Activated B cell treated with CpG ODN at 0.5 μM for 24 hours (primary cell): ENCODE data around the gene GH1. TPM values are rescaled to one million over a fixed set of nuclear protein-coding genes. Genes with fewer than 3 reads are reported as not detected.

Experiments
- ATAC-seq: fragments of 200-7000 bp; cut with Tn5 transposase; one replicate; pipeline ENCODE4 v1.10.0; 2021; ENCODE audit warnings: low read depth, mild to moderate bottlenecking, moderate library complexity
- CTCF ChIA-PET: fragments of 350-600 bp; sonication (Branson Sonifier 250); formaldehyde crosslinking; loops from one replicate; lab custom pipeline; 2021; ENCODE audit warnings: antibody characterized with exemption; lab: Charles Lee
- POLR2A ChIA-PET: fragments of 350-600 bp; sonication (Branson Sonifier 250); formaldehyde crosslinking; loops from one replicate; lab custom pipeline; 2021; ENCODE audit warnings: antibody characterized with exemption; lab: Charles Lee
- DNase-seq: peaks from one replicate; pipeline ENCODE4 v3.0.0; 2022
- H3K27ac Mint-ChIP-seq: one replicate; pipeline ENCODE4 v1.8.0; 2020; ENCODE audit warnings: mixed read lengths
- H3K27me3 Mint-ChIP-seq: one replicate; pipeline ENCODE4 v1.8.0; 2021; ENCODE audit warnings: mixed read lengths
- H3K36me3 Mint-ChIP-seq: one replicate; pipeline ENCODE4 v1.8.0; 2021; ENCODE audit warnings: low read depth, mixed read lengths
- H3K4me1 Mint-ChIP-seq: one replicate; pipeline ENCODE4 v1.8.0; 2021; ENCODE audit warnings: mixed read lengths
- H3K4me3 Mint-ChIP-seq: one replicate; pipeline ENCODE4 v1.8.0; 2020; ENCODE audit warnings: mild to moderate bottlenecking, mixed read lengths
- H3K9me3 Mint-ChIP-seq: one replicate; pipeline ENCODE4 v1.8.0; 2020; ENCODE audit warnings: mixed read lengths
- CTCF ChIP-seq: fragments of 200-600 bp; IDR thresholded peaks from one replicate; pipeline ENCODE4 v1.8.0; 2022; ENCODE audit warnings: antibody characterized with exemption, mild to moderate bottlenecking
- intact Hi-C: fragments of 100-400 bp; cut with micrococcal nuclease; formaldehyde crosslinking; loops from one replicate; pipeline ENCODE4 v1.15.1; 2024
- total RNA-seq: library from RNA; stranded (reverse); gene quantifications from 2 replicates; pipeline ENCODE4 v1.2.3, GENCODE V29; 2022

GH1 gene
- total RNA-seq, 1 donor from 2014 or later, result not detected

GRCh38 chr17:63931981-63932561, 13.4 kb upstream of the GH1 start, which contains the start of gene CD79B:
Gene CD79B, minus strand, starts transcription at chr17:63932331. Its CDS starts 70 bp downstream, at chr17:63932261.
- H3K4me1 Mint-ChIP-seq, result peaks cover 89% of the 10 kb centered on the region
- DNase-seq (peak; percentile 90), ATAC-seq (peak; percentile 79)
- ChIA-PET CTCF (interaction anchor here (0.9 to 8.9 kb wide), 11 partner anchors 11 to 202 kb away, joined by 3 to 146 read pairs (median 7); partner anchors contain the start of genes GH1 and ICAM2), POLR2A (interaction anchor here (0.6 to 19.1 kb wide), 17 partner anchors 10 to 483 kb away, joined by 3 to 837 read pairs (median 6); partner anchors contain the start of genes ERN1, GH1 and ICAM2)
- H3K27ac Mint-ChIP-seq, result peak within 1 kb of the TSS; percentile 96
- no peak for TF ChIP-seq CTCF
- no peaks in the 10 kb centered on the region for H3K9me3 Mint-ChIP-seq
- intact Hi-C loops, result loop anchor here (1.0 kb wide), 2 partner anchors 13 to 14 kb away; no protein-coding TSS in a partner anchor
- H3K27me3 Mint-ChIP-seq, result no peaks in the 10 kb centered on the region
- peaks cover 44% of the 10 kb centered on the region for H3K36me3 Mint-ChIP-seq
- H3K4me3 Mint-ChIP-seq, result peak within 1 kb of the TSS; percentile 98

GRCh38 chr17:63930951-63931575, 12.4 kb upstream of the GH1 start:
- H3K9me3 Mint-ChIP-seq, result no peaks in the 10 kb centered on the region
- DNase-seq (peak; percentile 67), ATAC-seq (peak; percentile 45)
- peak overlapping the region; percentile 96 for H3K27ac Mint-ChIP-seq
- peak overlapping the region; percentile 98 for H3K4me3 Mint-ChIP-seq
- ChIA-PET CTCF (interaction anchor here (0.6 to 8.9 kb wide), 7 partner anchors 12 to 94 kb away, joined by 3 to 146 read pairs (median 8); partner anchors contain the start of genes GH1 and ICAM2), POLR2A (interaction anchor here (0.7 to 19.1 kb wide), 8 partner anchors 11 to 1278 kb away, joined by 3 to 837 read pairs (median 28); partner anchors contain the start of genes GH1 and ICAM2)
- no peaks in the 10 kb centered on the region for H3K27me3 Mint-ChIP-seq
- H3K4me1 Mint-ChIP-seq, result peaks cover 89% of the 10 kb centered on the region
- intact Hi-C loops, result no loop called here
- H3K36me3 Mint-ChIP-seq, result peaks cover 46% of the 10 kb centered on the region
- TF ChIP-seq CTCF, result no peak

- Mint-ChIP-seq H3K36me3 (peaks cover 46% of the 10 kb centered on the region), H3K9me3 (no peaks in the 10 kb centered on the region), H3K4me3 (peak overlapping the region; percentile 98), H3K4me1 (peaks cover 89% of the 10 kb centered on the region), H3K27ac (peak overlapping the region; percentile 96), H3K27me3 (no peaks in the 10 kb centered on the region)
- ChIA-PET POLR2A (interaction anchor here (0.6 to 19.1 kb wide), 9 partner anchors 12 to 1458 kb away, joined by 3 to 837 read pairs (median 28); partner anchors contain the start of genes GH1 and ICAM2), CTCF (interaction anchor here (1.2 to 8.9 kb wide), 5 partner anchors 11 to 95 kb away, joined by 3 to 146 read pairs (median 8); partner anchors contain the start of genes GH1 and ICAM2)
- intact Hi-C loops, result no loop called here
- DNase-seq, result no peak
- no peak for ATAC-seq
- no peak for TF ChIP-seq CTCF
Measured at GRCh38 chr17:63929860-63930766, 11.5 kb upstream of the GH1 start.

- H3K9me3 Mint-ChIP-seq, result no peaks in the 10 kb centered on the region
- POLR2A ChIA-PET, result interaction anchor here (0.7 to 19.1 kb wide), 8 partner anchors 11 to 217 kb away, joined by 3 to 837 read pairs (median 6); partner anchors contain the start of genes GH1 and ICAM2
- intact Hi-C loops, result no loop called here
- no peak for ATAC-seq
- H3K27me3 Mint-ChIP-seq, result no peaks in the 10 kb centered on the region
- peak overlapping the region; percentile 96 for H3K27ac Mint-ChIP-seq
- no peak for TF ChIP-seq CTCF
- H3K36me3 Mint-ChIP-seq, result peaks cover 46% of the 10 kb centered on the region
- H3K4me1 Mint-ChIP-seq, result peaks cover 88% of the 10 kb centered on the region
- H3K4me3 Mint-ChIP-seq, result peak overlapping the region; percentile 98
- DNase-seq, result no peak
- CTCF ChIA-PET, result interaction anchor here (0.9 to 8.9 kb wide), 4 partner anchors 10 to 96 kb away, joined by 3 to 146 read pairs (median 44); partner anchors contain the start of gene GH1
Measured at GRCh38 chr17:63928966-63929695, 10.5 kb upstream of the GH1 start.
